ENCODE data around the gene CCDC157.

The CCDC157 gene

DNA sequence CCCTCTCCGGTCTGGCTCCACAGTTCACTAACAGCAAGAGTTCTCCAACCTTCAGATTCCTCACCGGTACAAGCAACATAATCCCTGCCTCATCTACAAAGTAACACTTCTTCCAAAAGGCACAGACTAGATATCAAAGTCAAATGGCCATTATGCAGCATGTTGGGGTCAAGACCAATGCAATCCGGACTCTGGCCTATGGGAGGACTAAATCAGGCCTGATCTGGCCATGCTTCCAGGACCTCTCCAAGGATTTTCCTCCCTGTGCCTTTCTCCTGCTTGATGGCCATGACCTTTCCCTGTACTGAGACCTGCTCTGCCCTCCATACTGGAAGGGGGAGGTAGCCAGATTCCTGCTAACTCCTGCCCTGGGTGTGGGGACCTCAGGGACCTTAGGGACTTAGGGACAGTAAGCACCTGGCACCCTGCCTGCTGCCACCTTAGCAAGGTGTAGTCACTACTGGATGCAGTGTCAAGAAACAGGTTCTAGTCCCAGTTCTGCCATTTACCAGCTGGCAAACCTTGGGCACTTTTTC is 36.7 kb upstream of the CCDC157 start:
- H3K79me2 ChIP-seq: peaks cover 57% of the 10 kb centered on the region
- H3K4me1 ChIP-seq: peaks cover 36% of the 10 kb centered on the region
- H3K9ac ChIP-seq: no peak overlapping the region
- no peaks in the 10 kb centered on the region for H3K36me3 ChIP-seq (ENCODE audit: control insufficient read depth, insufficient read depth, low read length)
- H3K27me3 ChIP-seq (ENCODE audit: control insufficient read depth, insufficient read depth, low read length): no peaks in the 10 kb centered on the region
- H3K27ac ChIP-seq: no peak overlapping the region
- no peak overlapping the region for H3K4me2 ChIP-seq (ENCODE audit: low read length)
- no peaks in the 10 kb centered on the region for H3K9me3 ChIP-seq (ENCODE audit: control insufficient read depth, low read length)
- H2AFZ ChIP-seq: no peak overlapping the region
- TF ChIP-seq CTCF (IDR thresholded peaks at IDR 0.05): no peak
- H3K4me3 ChIP-seq (ENCODE audit: low read depth, low read length): no peak overlapping the region

DNA sequence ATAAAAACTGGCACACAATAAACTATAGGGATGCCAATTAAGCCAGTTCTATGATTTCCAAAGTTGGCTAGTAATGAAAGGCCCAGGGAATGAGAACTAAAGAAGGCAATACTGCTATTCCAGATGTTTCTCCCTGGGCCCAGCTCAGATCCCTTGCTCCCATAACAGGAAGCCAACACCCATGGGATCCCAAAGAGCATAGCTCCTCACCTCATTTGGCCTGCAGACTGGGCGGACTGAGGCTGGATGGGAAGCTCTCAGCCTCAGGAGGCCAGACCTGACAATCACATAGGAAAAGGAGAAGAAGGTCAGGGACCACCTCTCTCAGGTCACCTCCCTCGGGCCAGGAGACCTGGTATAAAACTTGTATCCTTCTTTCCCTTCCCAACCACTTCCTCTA is 35.3 kb upstream of the CCDC157 start:
- H3K36me3 ChIP-seq (ENCODE audit: control insufficient read depth, insufficient read depth, low read length): no peaks in the 10 kb centered on the region
- no peak overlapping the region for H2AFZ ChIP-seq
- no peak overlapping the region for H3K4me3 ChIP-seq (ENCODE audit: low read depth, low read length)
- no peak for TF ChIP-seq CTCF (IDR thresholded peaks at IDR 0.05)
- H3K4me2 ChIP-seq (ENCODE audit: low read length): peak overlapping the region; percentile 25
- peaks cover 51% of the 10 kb centered on the region for H3K79me2 ChIP-seq
- H3K27me3 ChIP-seq (ENCODE audit: control insufficient read depth, insufficient read depth, low read length): no peaks in the 10 kb centered on the region
- H3K4me1 ChIP-seq: peaks cover 36% of the 10 kb centered on the region
- H3K9ac ChIP-seq: no peak overlapping the region
- H3K9me3 ChIP-seq (ENCODE audit: control insufficient read depth, low read length): no peaks in the 10 kb centered on the region
- H3K27ac ChIP-seq: peak overlapping the region; percentile 44

GRCh38 chr22:30323246-30323645 is 33.6 kb upstream of the CCDC157 start:
- H3K9ac ChIP-seq: no peak overlapping the region
- H3K27ac ChIP-seq: peak overlapping the region; percentile 20
- H3K36me3 ChIP-seq (ENCODE audit: control insufficient read depth, insufficient read depth, low read length): no peaks in the 10 kb centered on the region
- peak overlapping the region; percentile 57 for H3K4me2 ChIP-seq (ENCODE audit: low read length)
- peak overlapping the region; percentile 35 for H3K4me3 ChIP-seq (ENCODE audit: low read depth, low read length)
- no peaks in the 10 kb centered on the region for H3K27me3 ChIP-seq (ENCODE audit: control insufficient read depth, insufficient read depth, low read length)
- peaks cover 46% of the 10 kb centered on the region for H3K79me2 ChIP-seq
- TF ChIP-seq CTCF (IDR thresholded peaks at IDR 0.05): no peak
- H3K4me1 ChIP-seq: peaks cover 31% of the 10 kb centered on the region
- no peaks in the 10 kb centered on the region for H3K9me3 ChIP-seq (ENCODE audit: control insufficient read depth, low read length)
- no peak overlapping the region for H2AFZ ChIP-seq

GRCh38 chr22:30324014-30324730 is 32.6 kb upstream of the CCDC157 start:
- H3K79me2 ChIP-seq: peaks cover 42% of the 10 kb centered on the region
- H3K9ac ChIP-seq: no peak overlapping the region
- H3K36me3 ChIP-seq (ENCODE audit: control insufficient read depth, insufficient read depth, low read length): no peaks in the 10 kb centered on the region
- peak overlapping the region; percentile 98 for H3K4me2 ChIP-seq (ENCODE audit: low read length)
- H3K27me3 ChIP-seq (ENCODE audit: control insufficient read depth, insufficient read depth, low read length): no peaks in the 10 kb centered on the region
- no peaks in the 10 kb centered on the region for H3K9me3 ChIP-seq (ENCODE audit: control insufficient read depth, low read length)
- peak overlapping the region; percentile 85 for H3K27ac ChIP-seq
- no peak overlapping the region for H2AFZ ChIP-seq
- TF ChIP-seq CTCF (IDR thresholded peaks at IDR 0.05): no peak
- H3K4me1 ChIP-seq: peaks cover 27% of the 10 kb centered on the region
- H3K4me3 ChIP-seq (ENCODE audit: low read depth, low read length): peak overlapping the region; percentile 91
